ENCODE results near the gene CUEDC2.

DNA sequence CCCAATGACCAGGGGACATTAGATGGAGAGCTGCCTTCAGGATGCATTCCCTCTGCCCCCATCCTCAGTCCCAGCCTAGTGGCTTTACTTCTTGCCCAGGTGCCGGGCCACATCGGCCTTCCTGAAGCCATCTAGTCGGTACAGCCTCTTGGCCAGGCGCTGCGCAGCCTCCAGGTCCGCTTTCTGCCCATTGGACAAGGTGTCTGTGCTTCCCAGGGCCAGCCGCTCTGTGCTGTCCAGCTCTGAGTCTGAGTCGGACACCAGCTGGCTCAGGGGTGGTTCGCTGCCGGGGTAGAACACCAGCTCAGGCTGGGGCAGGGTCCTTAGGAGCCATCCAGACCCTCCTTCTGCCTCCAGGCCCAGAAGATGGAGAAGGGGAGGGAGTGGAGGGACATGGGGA, 20.1 kb downstream of the CUEDC2 start:
- TF ChIP-seq, protein P1, sequence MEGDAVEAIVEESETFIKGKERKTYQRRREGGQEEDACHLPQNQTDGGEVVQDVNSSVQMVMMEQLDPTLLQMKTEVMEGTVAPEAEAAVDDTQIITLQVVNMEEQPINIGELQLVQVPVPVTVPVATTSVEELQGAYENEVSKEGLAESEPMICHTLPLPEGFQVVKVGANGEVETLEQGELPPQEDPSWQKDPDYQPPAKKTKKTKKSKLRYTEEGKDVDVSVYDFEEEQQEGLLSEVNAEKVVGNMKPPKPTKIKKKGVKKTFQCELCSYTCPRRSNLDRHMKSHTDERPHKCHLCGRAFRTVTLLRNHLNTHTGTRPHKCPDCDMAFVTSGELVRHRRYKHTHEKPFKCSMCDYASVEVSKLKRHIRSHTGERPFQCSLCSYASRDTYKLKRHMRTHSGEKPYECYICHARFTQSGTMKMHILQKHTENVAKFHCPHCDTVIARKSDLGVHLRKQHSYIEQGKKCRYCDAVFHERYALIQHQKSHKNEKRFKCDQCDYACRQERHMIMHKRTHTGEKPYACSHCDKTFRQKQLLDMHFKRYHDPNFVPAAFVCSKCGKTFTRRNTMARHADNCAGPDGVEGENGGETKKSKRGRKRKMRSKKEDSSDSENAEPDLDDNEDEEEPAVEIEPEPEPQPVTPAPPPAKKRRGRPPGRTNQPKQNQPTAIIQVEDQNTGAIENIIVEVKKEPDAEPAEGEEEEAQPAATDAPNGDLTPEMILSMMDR (IDR thresholded peaks at IDR 0.05), result no peak
- TF ChIP-seq ZFX (IDR thresholded peaks at IDR 0.05; ENCODE audit: borderline replicate concordance), result no peak

All from 22Rv1 (cell line).